BJ (cell line): ENCODE results near the gene SLC22A23. TPM values are rescaled to one million over a fixed set of nuclear protein-coding genes. Genes with fewer than 3 reads are reported as not detected.

Source experiments
- CTCF ChIA-PET: fragments of 350-600 bp; formaldehyde crosslinking; extraction: SDS; loops from one replicate; lab custom pipeline; 2021; ENCODE audit warnings: antibody characterized with exemption, inconsistent platforms; lab: Yijun Ruan, JAX
- POLR2A ChIA-PET: fragments of 300-600 bp; sonication (Branson Sonifier 250); formaldehyde crosslinking; extraction: SDS; loops from one replicate; lab custom pipeline; 2021; ENCODE audit warnings: antibody characterized with exemption; lab: Charles Lee
- DNase-seq: peaks from one replicate; pipeline ENCODE4 v3.0.0-alpha.2; 2011; ENCODE audit warnings: low read depth
- H3K27me3 ChIP-seq: 2 replicates; pipeline ENCODE4 v1.6.0; 2011; ENCODE audit warnings: low read length; ENCODE audit not compliant: control insufficient read depth, insufficient read depth
- H3K36me3 ChIP-seq: 2 replicates; pipeline ENCODE4 v1.5.1; 2011; ENCODE audit warnings: low read length; ENCODE audit not compliant: control insufficient read depth, insufficient read depth
- H3K4me3 ChIP-seq: 2 replicates; pipeline ENCODE4 v1.5.1; 2011; ENCODE audit warnings: low read depth, mild to moderate bottlenecking, control low read depth, low read length
- CTCF ChIP-seq: IDR thresholded peaks from 2 replicates; pipeline ENCODE4 v1.5.1; 2011; ENCODE audit warnings: low read depth, mild to moderate bottlenecking, control low read depth, inconsistent platforms, low read length, moderate library complexity; ENCODE audit not compliant: insufficient read depth
- polyA plus RNA-seq: library from polyadenylated mRNA; depleted of rRNA; stranded (reverse); fragments of >200 nt; gene quantifications from 2 replicates; pipeline ENCODE4 v1.2.3, GENCODE V29; 2011

SLC22A23 gene
- polyA plus RNA-seq, 1 experiment: 0.44 TPM

DNA sequence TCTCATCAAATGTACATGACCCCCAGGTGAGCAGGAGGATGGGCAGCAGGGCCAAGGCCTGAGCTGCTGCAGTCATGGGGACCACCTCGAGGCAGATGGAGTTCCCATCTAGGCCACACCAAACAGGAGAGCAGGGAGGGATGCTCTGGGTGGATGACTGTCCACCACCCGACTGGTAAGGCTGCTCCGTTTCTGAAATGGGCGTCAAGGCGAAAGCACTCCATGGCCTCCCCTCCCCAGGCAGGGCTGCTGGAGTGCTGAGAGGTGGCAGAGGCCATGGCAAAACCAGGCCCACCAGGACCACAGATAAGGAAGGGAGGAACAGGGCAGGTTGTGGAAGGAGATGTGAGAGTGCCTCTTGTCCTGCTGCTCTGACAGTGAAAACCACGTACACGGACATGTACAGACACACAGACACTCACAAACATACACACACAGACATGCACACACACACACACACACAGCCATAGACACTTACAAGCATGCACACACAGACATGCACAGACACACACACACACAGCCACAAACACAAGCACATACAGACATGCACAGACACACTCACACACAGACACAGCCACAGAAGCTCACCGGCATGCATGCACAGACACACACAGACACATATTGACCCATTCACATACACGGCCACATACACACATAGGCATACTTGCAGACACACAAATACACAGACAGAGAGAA, 104.9 kb downstream of the SLC22A23 start:
- no peak for TF ChIP-seq CTCF

GRCh38 chr6:3351105-3351676, 105.7 kb downstream of the SLC22A23 start:
- H3K4me3 ChIP-seq: no peak overlapping the region
- ChIA-PET CTCF (interaction anchor here (0.5 to 0.8 kb wide), 2 partner anchors 20 to 345 kb away, joined by 3 to 5 read pairs; no protein-coding TSS in a partner anchor), POLR2A (no interaction called here)
- DNase-seq: no peak
- no peak for TF ChIP-seq CTCF
- no peaks in the 10 kb centered on the region for H3K36me3 ChIP-seq
- peaks cover 10% of the 10 kb centered on the region; the same call in 1 of the 2 replicates for H3K27me3 ChIP-seq

More for the DNA sequence above, 104.9 kb downstream of the SLC22A23 start:
- POLR2A ChIA-PET: no interaction called here
- H3K27me3 ChIP-seq: peaks cover 6% of the 10 kb centered on the region; the same call in 1 of the 2 replicates
- H3K4me3 ChIP-seq: no peak overlapping the region
- CTCF ChIA-PET: interaction anchor here (0.8 kb wide), 1 partner anchor 20 kb away, joined by 3 read pairs; no protein-coding TSS in a partner anchor
- no peaks in the 10 kb centered on the region for H3K36me3 ChIP-seq
- no peak for DNase-seq

GRCh38 chr6:3350252-3350796, 106.5 kb downstream of the SLC22A23 start:
- POLR2A ChIA-PET: no interaction called here
- Histone ChIP-seq H3K27me3 (peaks cover 10% of the 10 kb centered on the region; the same call in 1 of the 2 replicates), H3K4me3 (no peak overlapping the region), H3K36me3 (no peaks in the 10 kb centered on the region)
- no peak for TF ChIP-seq CTCF
- CTCF ChIA-PET: interaction anchor here (0.5 kb wide), 1 partner anchor 346 kb away, joined by 5 read pairs; no protein-coding TSS in a partner anchor
- DNase-seq: no peak

- DNase-seq: no peak
- Histone ChIP-seq H3K36me3 (no peaks in the 10 kb centered on the region), H3K4me3 (no peak overlapping the region), H3K27me3 (peaks cover 12% of the 10 kb centered on the region; the same call in 1 of the 2 replicates)
- ChIA-PET POLR2A (no interaction called here), CTCF (interaction anchor here (2.7 kb wide), 1 partner anchor 10 kb away, joined by 11 read pairs; no protein-coding TSS in a partner anchor)
- TF ChIP-seq CTCF: no peak
Measured at GRCh38 chr6:3349388-3350251, 107.2 kb downstream of the SLC22A23 start.
